HG03135 (cell line): ENCODE results near the gene ZNF132.
A peak's percentile ranks its signal among the peaks of the same experiment; 100 is the strongest.
"Not testable (repeated sequence)": the region's sequence is repeated elsewhere in the genome, so short reads cannot be mapped to it uniquely, and the experiment has no call there.

ENCODE experiments used
- ATAC-seq: cut with Tn5 transposase; IDR thresholded peaks from one replicate; pipeline ENCODE4 v1.9.1; 2021; ENCODE audit warnings: mild to moderate bottlenecking, moderate library complexity; ENCODE audit not compliant: unreplicated experiment

ZNF132 gene

DNA sequence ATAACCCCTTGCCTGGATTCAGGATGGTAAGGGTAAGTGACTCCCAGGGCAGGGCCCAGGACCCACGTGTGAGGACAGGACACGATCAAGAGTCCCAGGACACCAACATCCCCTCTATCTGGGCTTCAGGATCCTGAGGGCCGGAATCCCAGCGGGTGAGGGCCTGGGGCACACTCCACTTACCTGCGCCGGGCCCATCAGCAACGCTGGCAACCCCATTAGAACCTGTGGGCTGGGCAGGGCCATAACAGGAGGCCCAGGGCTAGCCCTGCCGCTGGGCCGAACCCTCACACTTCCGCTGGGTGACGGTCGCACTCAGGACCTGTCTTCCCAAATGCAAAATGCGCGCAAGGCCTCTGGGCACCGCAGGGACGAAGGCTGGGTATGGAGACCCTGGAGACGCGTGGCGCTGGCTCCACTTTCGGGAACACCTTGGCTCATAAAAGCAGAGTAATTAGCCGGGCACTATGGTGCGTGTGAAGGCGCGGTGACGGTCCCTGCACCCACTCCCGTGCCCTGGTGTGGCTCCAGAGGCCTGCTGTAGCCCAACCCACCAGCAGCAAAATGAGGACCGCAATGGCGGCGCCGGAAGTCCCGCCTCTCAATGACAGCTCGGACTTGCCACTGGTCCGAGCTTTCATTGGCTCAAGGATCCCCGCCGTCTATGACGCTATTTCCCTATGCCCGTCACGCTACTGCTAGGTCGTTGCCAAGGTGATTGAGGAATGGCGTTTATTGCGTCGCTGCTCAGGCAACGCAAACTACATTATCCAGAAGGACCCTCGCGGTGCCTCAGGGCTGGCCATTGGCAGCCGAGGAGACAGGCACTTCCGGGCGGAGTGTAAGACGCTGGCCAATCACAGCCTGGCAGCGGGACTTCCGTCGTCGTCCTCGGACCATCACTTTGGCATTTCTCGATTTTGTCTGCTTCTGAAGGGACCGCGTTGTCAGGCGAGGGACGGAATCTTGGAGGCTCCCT is at the start of gene ZNF132:
Gene ZNF132 (minus strand): TSS at position 578 of the 979 bp plus-strand sequence. CDS start 332 bp downstream, at position 246.
- peak; percentile 94 for ATAC-seq

DNA sequence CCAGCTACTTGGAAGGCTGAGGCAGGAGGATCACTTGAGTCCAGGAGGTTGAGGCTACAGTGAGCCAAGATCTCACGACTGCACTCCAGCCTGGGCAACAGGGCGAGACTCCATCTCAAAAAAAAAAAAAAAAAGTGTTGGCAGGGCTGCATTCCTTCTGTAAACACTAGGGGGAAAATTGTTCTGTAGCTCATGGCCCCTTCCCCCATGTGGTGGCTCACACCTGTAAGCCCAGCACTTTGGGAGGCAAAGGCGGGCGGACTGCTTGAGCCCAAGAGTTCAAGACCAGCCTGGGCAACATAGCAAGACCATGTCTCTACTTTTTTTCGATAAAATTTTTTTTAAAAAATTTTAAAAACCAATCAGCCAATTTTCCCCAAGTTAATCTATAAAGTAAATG is 44.4 kb upstream of the ZNF132 start:
- ATAC-seq, result not testable (repeated sequence)

DNA sequence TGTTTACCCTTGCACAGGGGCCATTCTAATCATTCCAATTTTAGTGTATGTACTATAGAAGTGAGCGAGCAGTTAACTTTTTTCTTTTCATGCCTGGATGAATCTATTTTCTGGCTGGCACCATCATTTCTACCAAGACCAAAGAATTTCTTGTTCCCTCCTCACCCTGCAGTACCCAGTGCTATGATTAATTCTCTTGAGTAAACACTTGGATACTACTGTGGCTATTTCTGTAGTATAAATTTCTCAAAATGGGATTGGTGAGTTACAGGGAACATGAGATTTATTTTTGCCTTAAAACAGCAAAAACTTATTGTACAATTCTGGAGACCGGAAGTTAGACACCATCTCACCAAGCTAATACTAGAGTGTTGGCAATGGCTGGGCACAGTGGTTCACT is 43.8 kb upstream of the ZNF132 start:
- no peak for ATAC-seq

DNA sequence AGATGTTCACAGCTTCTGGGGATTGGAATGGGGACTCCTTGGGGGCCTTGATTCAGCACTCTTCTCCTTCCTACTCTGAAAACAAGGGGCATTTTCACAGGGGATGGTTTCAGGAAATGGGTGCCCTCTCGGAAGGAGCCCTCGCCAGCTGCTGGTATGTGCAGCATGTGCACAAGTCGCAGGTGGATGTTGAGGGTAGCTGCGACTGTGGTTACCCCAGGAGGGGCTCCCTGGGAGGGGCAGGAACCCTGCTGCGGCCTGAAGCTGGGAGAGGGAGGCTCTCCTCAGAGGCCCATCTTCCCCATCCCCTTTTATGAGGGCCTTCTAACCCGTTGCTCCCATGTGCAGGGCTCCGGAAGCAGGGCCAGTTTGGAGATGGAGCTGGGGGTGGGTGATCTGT is 42.4 kb upstream of the ZNF132 start:
- no peak for ATAC-seq

DNA sequence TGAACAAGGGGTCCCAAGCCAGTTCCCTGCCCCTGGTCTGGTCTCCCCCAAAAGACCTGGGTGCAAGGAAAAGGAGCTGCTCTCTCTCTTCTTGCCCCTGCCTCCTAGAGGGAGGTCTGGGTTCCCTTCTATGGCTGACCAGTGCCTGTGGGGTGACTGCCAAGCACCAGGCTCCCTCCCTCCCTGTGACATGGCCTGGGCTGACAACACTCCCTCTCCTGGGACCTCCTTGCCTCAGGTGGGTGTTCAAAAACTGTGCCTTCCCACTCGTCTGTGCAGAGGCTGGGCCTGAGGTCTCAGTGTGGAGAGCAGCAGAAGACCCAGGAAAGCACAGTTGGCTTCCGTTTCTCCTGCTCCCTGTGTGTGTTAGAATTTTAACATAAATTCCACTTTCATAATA is 40.9 kb upstream of the ZNF132 start:
- ATAC-seq, result no peak

DNA sequence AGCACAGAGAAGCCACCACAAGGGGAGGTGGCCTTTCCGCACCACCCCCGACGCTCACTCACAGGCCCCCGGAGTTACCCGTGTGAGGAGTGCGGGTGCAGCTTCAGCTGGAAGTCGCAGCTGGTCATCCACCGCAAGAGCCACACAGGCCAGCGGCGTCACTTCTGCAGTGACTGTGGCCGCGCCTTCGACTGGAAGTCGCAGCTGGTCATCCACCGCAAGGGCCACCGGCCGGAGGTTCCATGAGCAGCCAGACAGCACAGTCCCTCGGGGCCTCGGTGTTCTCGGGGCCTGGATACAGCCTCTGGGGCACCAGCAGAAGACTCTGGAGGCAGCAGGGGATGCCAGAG is 40.5 kb upstream of the ZNF132 start:
- no peak for ATAC-seq

DNA sequence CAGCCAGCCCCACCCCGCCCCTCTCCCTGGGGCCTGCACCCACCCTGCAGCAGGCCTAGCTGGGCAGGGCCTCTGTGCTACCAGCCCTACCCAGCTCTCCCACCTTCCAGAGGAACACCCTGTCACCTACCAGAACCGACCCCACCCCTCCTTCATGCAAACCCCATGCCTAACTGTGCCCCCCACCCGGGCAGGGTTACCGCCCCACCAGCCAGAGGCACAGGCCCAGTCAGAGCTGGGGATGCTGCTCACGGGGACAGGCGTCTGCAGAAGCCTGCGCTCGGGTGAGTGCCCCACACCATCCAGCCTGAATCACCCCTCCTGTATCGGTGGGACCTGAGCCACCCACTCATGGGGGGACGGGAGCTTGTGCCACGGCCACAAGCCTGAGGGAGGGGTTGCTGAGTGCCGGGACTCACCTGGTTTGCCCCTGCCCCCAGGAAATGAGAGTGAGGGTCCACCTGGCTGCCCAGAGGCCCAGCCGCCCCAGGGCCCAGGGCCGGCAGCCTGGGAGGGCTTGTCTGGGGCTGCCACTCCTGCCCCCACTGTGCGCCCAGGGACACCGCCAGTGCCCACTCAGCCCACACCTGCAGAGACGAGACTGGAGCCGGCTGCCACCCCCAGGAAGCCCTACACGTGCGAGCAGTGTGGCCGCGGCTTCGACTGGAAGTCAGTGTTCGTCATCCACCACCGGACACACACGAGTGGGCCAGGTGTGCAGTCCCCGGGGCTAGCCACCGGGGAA is 40.0 kb upstream of the ZNF132 start:
- no peak for ATAC-seq

DNA sequence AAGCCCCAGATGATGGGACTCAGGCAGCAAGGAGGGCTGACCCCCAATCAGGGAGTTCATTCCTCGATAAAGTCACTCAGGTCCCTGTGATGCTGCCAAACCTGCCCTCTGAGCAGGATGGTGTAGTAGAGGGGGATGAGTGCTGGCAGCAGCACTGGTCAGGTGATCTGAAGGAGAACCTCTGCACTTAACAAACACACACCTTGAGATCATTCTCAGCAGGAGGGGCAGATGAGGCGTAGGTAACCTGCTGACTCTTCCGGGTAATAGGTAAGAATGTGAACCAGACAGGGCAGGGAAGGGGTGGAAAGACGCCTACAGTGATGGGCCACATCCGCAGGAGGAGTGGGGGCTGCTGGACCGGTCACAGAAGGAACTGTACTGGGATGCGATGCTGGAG is 39.4 kb upstream of the ZNF132 start:
- ATAC-seq, result no peak

DNA sequence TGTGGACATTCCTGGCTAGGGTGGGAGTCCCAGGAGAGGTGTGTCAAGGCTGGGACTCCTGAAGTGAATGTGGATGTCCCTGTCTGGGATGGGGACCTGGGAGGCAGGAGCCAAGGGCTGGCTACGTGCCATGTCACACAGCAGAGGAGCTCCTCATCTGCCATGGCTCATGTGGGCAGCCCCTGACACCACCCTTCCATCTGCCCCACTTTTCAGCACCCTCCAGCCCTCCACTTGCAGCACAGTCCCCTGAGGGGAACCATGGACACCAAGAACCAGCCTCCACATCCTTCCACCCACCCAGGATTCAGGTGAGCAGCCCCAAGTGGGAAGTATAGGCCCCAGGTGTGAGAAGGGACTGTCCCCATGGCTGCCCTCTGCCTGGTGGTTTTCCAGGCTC is 37.9 kb upstream of the ZNF132 start:
- no peak for ATAC-seq

DNA sequence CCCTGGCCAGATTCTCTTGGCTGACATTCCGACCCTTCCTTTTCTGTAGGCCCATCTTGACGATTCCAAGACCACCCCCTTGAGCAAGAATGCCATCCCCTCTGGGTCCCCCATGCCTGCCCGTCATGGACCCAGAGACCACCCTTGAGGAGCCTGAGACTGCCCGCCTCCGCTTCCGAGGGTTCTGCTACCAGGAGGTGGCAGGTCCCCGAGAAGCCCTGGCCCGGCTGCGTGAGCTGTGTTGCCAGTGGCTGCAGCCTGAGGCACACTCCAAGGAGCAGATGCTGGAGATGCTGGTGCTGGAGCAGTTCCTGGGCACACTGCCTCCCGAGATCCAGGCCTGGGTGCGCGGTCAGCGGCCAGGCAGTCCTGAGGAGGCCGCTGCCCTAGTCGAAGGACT is 37.2 kb upstream of the ZNF132 start:
- no peak for ATAC-seq

DNA sequence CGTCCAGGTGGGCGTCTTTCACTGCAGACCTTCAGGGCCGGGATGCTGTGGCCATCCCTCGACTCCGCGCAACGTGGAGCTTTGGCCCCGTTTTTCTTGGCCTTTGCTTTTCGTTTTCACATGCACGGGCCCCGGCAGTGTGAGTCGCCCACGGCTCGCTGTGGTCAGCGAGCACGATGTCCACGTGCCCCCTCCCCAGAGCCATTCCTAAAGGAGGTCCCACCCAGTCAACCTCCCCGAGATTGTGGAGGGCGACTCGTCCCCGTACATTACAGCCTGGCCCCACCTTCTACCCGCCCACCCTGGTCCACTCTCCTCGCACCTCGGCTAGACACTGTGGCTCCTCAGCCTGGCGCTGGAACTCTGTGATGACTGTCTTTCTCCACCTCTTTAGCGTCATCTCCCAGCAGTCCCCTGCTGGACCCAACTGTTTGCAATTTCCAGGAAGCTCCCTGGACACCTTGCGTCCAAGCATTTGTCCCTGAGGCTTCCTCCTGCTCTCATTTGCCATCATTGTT is 36.6 kb upstream of the ZNF132 start:
- ATAC-seq, result no peak

DNA sequence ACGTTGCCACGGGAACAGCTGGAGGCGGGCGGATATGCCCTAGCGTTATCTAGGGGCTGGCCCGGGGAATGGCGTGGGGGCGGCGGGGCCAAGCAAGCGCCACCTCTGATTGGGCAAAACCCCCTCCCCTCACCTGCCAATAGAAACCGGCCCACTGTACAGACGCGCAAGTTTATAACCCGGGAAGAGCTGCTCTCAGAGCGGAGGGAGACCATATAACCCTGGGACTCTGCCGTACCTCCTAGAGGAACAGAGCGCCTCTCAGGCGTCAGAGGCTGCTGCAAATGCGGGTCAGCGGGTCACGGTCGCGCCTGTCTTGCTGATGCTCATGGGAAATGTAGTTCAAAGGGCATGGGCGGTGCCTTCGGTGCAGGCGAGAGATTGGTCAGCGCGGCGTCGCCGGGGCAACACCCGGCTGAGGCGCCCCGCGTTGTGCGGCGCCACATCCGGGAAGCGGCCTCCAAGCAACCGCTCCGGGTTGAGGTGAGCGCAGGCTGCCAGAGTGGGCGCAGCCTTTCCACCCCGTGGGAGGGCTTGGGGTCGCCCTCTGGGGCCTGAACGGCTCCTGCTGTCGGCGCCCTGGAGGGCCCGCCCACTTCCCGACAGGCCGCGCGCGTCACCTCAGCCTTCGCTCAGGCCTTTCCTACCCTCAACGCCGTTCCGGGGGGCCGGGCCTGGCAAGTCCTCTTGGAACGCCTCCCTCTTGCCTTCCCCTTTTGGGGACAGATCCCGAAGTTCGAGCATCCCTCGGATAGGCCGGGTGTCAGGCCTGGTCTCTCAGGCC is 36.0 kb upstream of the ZNF132 start, which contains the start of gene ZNF446:
Gene ZNF446 (plus strand): TSS at position 639 of the 784 bp plus-strand sequence. CDS start 867 bp downstream, outside the sequence.
- peak; percentile 82 for ATAC-seq

DNA sequence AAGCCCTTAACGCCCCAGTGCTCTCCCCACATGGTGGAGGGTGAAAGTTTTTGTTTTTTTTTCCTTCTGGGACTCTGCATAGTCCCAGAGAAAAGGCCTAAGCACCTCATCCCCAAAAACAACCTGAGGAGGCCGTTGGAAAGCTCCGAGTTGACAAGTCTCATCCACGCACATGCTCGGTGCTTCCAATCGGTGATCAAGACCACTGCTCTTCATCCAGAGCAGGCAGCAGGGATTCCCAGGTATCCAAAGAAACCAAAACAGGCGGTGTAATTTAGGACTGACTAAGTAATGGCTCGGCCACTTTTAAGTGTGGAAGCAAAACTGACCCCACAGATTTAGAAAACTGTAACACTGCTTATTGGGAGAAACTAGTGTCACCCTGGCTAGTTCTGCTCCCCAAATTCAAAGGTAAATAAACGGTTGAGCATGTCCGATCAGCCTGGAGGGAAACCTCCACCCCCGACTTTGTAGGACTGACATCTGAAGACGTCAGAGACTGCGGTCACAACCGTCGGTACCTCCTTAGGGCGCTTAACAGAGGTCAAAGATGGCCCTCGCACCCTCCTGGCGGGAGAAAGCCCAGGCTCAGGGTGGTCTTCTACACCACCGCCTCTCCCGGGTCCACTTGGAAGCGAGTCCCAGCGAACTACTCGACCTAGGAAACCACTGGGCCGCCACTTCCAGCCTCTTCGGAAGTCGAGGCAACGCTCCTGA is 35.2 kb upstream of the ZNF132 start:
- peak; percentile 10 for ATAC-seq

DNA sequence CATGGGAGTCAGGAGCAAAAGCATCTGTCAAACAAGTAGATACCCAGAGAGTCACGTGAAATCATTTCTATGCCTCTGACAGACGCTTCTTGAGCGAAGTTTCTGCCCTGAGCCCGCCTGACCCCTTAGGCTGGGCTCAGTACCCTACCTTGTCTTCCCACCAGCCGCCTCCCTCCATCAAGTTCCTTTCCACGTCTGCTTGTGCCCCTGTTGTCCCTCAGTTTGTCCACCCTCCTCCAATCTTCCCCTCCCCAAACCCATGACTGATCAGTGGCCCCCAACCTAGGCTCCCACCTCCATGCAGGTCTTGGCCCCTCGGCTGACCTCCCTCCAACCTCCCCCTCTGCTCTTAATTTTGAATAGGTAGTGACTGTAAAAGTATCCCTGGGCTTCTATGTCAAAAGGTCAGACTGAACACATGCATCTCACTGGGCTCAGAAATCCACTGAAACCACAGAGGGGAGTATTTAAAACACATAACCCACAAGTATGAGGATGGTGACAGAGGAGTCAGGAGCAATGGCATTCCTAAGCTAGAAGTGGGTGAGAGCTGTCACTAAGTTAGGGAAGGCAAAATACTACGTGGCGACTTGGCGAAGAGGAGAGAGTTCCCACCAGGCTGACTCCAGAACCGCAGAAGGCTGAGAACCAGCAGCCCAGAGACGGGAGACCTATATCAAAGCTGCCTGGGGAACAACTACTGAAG is 34.5 kb upstream of the ZNF132 start:
- ATAC-seq, result no peak

DNA sequence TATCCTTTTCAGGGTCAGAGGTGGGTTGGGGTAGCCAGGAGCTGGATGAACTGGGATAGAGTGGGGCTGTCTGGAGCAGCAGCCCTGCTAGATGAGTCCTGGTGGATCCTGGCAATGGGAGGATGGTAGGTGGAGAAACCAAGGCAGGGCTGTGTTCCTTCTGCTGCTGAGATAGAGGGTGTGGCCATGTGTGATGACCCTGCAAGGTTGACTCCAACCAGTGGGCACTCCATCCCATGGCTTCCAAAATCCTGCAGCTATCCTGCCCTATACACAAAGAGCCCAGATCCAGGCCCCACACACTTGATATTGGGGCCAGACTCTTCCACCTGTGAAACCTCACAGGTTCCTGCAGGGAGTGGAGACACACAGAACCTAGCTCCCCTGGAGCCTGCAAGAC is 33.8 kb upstream of the ZNF132 start:
- ATAC-seq, result no peak

DNA sequence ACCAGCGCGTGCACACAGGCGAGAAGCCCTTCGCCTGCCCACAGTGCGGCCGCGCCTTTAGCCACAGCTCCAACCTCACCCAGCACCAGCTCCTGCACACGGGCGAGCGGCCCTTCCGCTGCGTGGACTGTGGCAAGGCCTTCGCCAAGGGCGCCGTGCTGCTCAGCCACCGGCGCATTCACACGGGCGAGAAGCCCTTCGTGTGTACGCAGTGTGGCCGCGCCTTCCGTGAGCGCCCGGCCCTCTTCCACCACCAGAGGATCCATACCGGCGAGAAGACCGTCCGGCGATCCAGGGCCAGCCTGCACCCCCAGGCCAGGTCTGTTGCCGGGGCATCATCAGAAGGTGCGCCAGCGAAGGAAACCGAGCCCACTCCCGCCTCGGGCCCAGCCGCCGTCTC is 31.8 kb upstream of the ZNF132 start:
- no peak for ATAC-seq

DNA sequence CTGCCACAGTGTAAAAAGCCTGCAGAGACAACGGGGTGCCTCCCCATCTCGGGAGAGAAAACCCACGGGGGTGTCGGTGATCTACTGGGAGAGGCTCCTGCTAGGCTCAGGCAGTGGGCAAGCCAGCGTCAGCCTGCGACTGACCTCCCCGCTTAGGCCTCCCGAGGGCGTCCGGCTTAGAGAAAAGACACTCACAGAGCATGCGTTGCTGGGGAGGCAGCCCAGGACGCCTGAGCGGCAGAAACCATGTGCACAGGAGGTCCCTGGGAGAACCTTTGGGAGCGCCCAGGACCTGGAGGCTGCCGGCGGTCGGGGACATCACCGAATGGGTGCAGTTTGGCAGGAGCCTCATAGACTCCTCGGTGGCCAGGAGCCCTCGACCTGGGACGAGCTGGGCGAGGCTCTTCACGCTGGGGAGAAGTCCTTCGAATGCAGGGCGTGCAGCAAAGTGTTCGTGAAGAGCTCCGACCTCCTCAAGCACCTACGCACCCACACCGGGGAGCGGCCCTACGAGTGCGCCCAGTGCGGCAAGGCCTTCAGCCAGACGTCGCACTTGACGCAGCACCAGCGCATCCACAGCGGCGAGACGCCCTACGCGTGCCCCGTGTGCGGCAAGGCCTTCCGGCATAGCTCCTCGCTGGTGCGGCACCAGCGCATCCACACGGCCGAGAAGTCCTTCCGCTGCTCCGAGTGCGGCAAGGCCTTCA is 31.0 kb upstream of the ZNF132 start:
- not testable (repeated sequence) for ATAC-seq

DNA sequence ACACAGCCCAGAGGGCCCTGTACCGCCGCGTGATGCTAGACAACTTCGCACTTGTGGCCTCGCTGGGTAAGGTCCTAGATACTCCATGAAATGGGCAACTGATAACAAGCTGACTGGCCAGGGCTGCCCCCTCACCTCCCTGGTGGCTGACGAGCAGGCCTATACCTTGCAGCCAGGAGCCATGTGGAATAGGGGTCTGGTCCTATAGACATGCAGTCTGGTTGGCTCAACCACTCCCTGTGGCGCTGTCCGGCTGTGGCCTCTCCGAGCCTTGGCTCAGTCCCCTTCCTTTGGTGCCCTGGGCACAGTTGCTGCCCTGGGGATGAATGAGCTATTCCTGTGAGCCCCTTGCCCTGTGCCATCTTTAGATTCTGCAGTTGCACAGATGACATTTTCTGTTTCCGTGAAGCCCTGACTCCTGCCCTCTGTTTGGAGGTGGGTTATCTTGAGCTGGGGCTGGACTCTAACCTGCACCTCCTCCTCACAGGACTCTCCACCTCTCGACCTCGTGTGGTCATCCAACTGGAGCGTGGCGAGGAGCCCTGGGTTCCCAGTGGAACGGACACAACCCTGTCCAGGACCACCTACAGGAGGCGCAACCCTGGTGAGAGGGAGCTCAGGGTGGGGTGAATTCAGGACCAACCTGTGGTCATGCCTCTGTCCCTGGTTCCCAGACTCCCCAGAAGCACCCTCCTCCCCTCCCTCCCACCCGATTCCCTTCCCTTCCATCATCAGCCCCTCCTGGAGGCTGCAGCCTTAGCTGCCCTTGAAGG is 29.5 kb upstream of the ZNF132 start:
- ATAC-seq, result no peak
